ENCODE data around the gene C16orf54. TPM values are rescaled to one million over a fixed set of nuclear protein-coding genes. Genes with fewer than 3 reads are reported as not detected.
"Not testable (repeated sequence)": the region's sequence is repeated elsewhere in the genome, so short reads cannot be mapped to it uniquely, and the experiment has no call there.

Gene C16orf54
- total RNA-seq, 1 experiment from 2014 or later: 0.18 TPM

DNA sequence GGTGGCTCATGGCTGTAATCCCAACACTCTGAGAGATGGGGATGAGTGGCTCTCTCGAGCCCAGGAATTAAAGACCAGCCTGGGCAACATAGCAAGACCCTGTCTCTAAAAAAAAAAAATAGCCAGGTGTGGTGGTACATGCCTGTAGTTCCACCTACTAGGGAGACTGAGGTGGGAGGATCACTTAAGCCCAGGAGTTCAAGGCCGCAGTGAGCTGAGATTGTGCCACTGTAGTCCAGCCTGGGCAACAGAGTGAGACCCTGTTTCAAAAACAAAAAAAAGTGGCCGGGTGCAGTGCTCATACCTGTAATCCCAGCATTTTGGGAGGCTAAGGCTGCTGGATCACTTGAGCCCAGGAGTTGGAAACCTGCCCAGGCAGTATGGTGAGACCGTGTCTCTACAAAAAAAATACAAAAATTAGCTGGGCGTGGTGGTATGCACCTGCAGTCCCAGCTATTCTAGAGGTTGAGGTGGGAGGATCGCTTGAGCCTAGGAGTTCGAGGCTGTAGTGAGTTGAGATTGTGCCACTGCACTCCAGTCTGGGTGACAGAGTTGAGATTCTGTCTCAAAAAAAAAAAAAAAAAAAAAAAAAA, 3.0 kb downstream of the C16orf54 start:
- Histone ChIP-seq H3K9me3 (ENCODE audit: control insufficient read depth, insufficient read depth, low read depth, low read length) (no peaks in the 10 kb centered on the region), H3K27ac (ENCODE audit: low read length) (no peak overlapping the region), H3K4me3 (ENCODE audit: low read depth in 2 of 2, low read length in 2 of 2) (no peak overlapping the region), H3K36me3 (ENCODE audit: control insufficient read depth, insufficient read depth, low read length) (no peaks in the 10 kb centered on the region), H3K27me3 (ENCODE audit: control insufficient read depth, insufficient read depth, low read length) (no peaks in the 10 kb centered on the region), H3K4me1 (ENCODE audit: control insufficient read depth, insufficient read depth, low read length) (no peaks in the 10 kb centered on the region)
- ATAC-seq (no peak), DNase-seq (ENCODE audit: low read depth, low spot score) (no peak)
- ChIA-PET CTCF (interaction anchor here (0.7 kb wide), 1 partner anchor 11 kb away, joined by 10 read pairs; no protein-coding TSS in a partner anchor), POLR2A (no interaction called here)
- TF ChIP-seq SIN3A (IDR thresholded peaks at IDR 0.05; ENCODE audit: borderline replicate concordance, insufficient read depth, low read depth, low read length) (no peak), POLR2AphosphoS5 (IDR thresholded peaks at IDR 0.05; ENCODE audit: low read depth, low read length) (no peak), TCF7L2 (IDR thresholded peaks at IDR 0.05; ENCODE audit: low read depth, low read length) (no peak)
- TF ChIP-seq, protein P1, sequence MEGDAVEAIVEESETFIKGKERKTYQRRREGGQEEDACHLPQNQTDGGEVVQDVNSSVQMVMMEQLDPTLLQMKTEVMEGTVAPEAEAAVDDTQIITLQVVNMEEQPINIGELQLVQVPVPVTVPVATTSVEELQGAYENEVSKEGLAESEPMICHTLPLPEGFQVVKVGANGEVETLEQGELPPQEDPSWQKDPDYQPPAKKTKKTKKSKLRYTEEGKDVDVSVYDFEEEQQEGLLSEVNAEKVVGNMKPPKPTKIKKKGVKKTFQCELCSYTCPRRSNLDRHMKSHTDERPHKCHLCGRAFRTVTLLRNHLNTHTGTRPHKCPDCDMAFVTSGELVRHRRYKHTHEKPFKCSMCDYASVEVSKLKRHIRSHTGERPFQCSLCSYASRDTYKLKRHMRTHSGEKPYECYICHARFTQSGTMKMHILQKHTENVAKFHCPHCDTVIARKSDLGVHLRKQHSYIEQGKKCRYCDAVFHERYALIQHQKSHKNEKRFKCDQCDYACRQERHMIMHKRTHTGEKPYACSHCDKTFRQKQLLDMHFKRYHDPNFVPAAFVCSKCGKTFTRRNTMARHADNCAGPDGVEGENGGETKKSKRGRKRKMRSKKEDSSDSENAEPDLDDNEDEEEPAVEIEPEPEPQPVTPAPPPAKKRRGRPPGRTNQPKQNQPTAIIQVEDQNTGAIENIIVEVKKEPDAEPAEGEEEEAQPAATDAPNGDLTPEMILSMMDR (IDR thresholded peaks at IDR 0.05): no peak
- TF ChIP-seq, protein P2, sequence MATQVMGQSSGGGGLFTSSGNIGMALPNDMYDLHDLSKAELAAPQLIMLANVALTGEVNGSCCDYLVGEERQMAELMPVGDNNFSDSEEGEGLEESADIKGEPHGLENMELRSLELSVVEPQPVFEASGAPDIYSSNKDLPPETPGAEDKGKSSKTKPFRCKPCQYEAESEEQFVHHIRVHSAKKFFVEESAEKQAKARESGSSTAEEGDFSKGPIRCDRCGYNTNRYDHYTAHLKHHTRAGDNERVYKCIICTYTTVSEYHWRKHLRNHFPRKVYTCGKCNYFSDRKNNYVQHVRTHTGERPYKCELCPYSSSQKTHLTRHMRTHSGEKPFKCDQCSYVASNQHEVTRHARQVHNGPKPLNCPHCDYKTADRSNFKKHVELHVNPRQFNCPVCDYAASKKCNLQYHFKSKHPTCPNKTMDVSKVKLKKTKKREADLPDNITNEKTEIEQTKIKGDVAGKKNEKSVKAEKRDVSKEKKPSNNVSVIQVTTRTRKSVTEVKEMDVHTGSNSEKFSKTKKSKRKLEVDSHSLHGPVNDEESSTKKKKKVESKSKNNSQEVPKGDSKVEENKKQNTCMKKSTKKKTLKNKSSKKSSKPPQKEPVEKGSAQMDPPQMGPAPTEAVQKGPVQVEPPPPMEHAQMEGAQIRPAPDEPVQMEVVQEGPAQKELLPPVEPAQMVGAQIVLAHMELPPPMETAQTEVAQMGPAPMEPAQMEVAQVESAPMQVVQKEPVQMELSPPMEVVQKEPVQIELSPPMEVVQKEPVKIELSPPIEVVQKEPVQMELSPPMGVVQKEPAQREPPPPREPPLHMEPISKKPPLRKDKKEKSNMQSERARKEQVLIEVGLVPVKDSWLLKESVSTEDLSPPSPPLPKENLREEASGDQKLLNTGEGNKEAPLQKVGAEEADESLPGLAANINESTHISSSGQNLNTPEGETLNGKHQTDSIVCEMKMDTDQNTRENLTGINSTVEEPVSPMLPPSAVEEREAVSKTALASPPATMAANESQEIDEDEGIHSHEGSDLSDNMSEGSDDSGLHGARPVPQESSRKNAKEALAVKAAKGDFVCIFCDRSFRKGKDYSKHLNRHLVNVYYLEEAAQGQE (IDR thresholded peaks at IDR 0.05; ENCODE audit: insufficient read depth in 1 of 2, low read depth in 2 of 2, low read length in 1 of 2): no peak
- no TSS peak for BruUV-seq (replicated peaks)
- in situ Hi-C loops (cut with HindIII; ENCODE audit: low pct_unique_long_range_greater_than_20kb, low sequenced_read_pairs) (no loop called here), intact Hi-C loops (cut with micrococcal nuclease; ENCODE audit: unreplicated experiment) (no loop called here)

DNA sequence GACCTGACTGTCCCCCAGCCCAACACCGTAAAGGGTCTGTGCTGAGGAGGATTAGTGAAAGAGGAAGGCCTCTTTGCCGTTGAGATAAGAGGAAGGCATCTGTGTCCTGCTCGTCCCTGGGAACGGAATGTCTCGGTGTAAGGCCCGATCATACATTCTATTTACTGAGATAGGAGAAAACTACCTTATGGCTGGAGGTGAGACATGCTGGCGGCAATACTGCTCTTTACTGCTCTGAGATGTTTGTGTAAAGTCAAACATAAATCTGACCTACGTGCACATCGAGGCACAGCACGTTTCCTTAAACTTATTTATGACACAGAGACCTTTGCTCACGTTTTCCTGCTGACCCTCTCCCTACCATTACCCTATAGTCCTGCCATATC, 5.2 kb downstream of the C16orf54 start:
- POLR2A ChIA-PET; H3K27ac ChIP-seq (ENCODE audit: low read length); BruUV-seq (replicated peaks); H3K4me3 ChIP-seq (ENCODE audit: low read depth in 2 of 2, low read length in 2 of 2); H3K4me1 ChIP-seq (ENCODE audit: control insufficient read depth, insufficient read depth, low read length); DNase-seq (ENCODE audit: low read depth, low spot score); intact Hi-C loops (cut with micrococcal nuclease; ENCODE audit: unreplicated experiment); H3K36me3 ChIP-seq (ENCODE audit: control insufficient read depth, insufficient read depth, low read length); H3K9me3 ChIP-seq (ENCODE audit: control insufficient read depth, insufficient read depth, low read depth, low read length); CTCF ChIA-PET; in situ Hi-C loops (cut with HindIII; ENCODE audit: low pct_unique_long_range_greater_than_20kb, low sequenced_read_pairs); ATAC-seq; H3K27me3 ChIP-seq (ENCODE audit: control insufficient read depth, insufficient read depth, low read length): not testable (repeated sequence)

DNA sequence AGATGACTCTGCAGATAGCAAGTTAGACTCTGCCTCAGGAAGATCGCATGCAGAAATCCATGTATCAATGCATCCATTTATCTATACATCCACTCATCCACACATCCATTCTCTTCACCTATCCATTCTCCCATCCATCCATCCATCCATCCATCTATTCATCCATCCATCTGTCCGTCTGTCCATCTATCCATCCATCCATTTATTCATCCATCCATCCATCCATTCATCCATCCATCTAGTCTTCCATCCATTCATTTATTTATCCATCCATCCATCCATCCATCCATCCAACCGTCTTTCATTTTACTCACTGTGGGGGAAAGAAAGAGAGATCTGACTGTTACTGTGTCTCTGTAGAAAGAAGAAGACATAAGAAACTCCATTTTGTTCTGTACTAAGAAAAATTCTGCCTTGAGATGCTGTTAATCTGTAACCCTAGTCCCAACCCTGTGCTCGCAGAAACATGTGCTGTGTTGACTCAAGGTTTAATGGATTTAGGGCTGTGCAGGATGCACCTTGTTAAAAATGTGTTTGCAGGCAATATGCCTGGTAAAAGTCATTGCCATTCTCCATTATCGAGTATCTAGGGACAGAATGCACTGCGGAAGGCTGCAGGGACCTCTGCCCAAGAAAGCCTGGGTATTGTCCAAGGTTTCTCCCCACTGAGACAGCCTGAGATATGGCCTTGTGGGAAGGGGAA, 5.7 kb downstream of the C16orf54 start:
- H3K9me3 ChIP-seq (ENCODE audit: control insufficient read depth, insufficient read depth, low read depth, low read length); H3K36me3 ChIP-seq (ENCODE audit: control insufficient read depth, insufficient read depth, low read length); POLR2A ChIA-PET; H3K27ac ChIP-seq (ENCODE audit: low read length); H3K4me3 ChIP-seq (ENCODE audit: low read depth in 2 of 2, low read length in 2 of 2); DNase-seq (ENCODE audit: low read depth, low spot score); H3K27me3 ChIP-seq (ENCODE audit: control insufficient read depth, insufficient read depth, low read length); BruUV-seq (replicated peaks); CTCF ChIA-PET; H3K4me1 ChIP-seq (ENCODE audit: control insufficient read depth, insufficient read depth, low read length); ATAC-seq; in situ Hi-C loops (cut with HindIII; ENCODE audit: low pct_unique_long_range_greater_than_20kb, low sequenced_read_pairs); intact Hi-C loops (cut with micrococcal nuclease; ENCODE audit: unreplicated experiment): not testable (repeated sequence)

Measured in Panc1 (cell line).